ENCODE data around the gene ZNF652.

ZNF652 gene

GRCh38 chr17:49252148-49252695 lies 109.8 kb downstream of the ZNF652 start:
- in situ Hi-C loops (cut with HindIII; ENCODE audit: low pct_ligation_motif_present, low pct_unique_long_range_greater_than_20kb, low sequenced_read_pairs), result no loop called here
- DNase-seq, result no peak

DNA sequence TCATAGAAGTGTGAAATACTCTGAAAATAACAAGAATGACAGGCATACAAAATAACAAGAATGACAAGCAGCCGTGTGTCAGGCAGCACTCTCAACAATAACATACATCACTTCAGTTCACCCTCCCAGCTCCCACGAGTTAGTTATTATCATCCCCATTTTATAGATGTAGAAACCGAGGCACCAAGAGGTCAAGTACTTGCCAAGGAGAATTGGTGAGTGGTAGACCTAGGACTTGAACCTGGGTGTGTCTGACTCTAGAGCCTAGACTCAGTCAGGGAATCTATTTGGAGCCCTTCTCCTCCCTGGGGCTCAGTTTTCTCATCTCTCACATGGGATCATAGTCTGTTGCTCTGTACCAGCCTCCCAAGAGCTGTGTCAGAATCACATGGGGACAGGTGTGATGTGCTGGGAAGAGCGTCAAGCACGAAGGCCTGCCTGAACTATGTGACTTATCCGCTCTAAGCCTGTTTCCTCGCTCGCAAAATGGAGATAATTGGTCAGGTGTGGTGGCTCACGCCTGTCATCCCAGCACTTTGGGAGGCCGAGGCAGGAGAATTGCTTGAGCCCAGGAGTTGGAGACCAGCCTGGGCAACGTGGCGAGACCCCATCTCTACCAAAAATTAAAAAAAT lies 112.0 kb downstream of the ZNF652 start:
- in situ Hi-C loops (cut with HindIII; ENCODE audit: low pct_ligation_motif_present, low pct_unique_long_range_greater_than_20kb, low sequenced_read_pairs), result no loop called here
- no peak for DNase-seq

GRCh38 chr17:49249292-49249794 lies 112.7 kb downstream of the ZNF652 start:
- in situ Hi-C loops (cut with HindIII; ENCODE audit: low pct_ligation_motif_present, low pct_unique_long_range_greater_than_20kb, low sequenced_read_pairs), result no loop called here
- DNase-seq, result no peak

DNA sequence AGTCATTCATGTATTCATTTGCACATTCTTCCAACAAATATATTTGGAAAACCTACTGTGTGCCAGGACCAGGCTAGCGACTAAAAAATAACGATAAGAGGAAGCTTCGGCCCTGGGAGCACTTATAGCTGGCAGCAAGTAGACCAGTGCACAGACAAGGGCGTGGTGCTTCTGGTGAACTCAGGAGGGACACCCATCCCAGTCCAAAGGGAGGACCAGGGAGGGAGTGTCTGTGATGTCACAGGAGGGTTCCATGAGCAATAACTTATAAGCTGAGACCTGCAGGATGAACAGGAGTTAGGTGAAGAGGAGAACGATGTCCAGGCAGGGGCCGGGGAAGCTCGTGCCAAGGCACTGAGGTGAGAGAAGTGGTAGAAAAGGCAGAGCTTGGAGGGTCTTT lies 114.1 kb downstream of the ZNF652 start:
- no peak for DNase-seq
- in situ Hi-C loops (cut with HindIII; ENCODE audit: low pct_ligation_motif_present, low pct_unique_long_range_greater_than_20kb, low sequenced_read_pairs), result no loop called here

DNA sequence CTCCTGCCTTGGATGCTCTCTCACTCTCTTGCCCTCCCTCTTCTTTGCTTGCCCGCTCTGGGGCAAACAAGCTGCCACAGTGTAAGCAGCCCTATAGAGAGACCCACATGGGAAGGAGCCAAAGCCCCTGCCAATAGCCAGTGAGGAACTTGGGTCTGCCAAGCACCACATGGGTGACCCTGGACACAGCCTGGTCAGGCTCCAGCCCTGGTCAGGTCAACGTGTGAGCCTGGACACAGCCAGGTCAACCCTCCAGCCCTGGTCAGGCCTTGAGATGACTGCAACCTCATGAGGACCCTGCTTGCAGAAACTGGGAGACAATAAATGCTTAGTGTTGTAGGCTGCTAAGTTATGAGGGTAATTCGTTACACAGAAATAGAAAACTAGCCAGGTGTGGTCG lies 117.2 kb downstream of the ZNF652 start:
- DNase-seq, result no peak
- in situ Hi-C loops (cut with HindIII; ENCODE audit: low pct_ligation_motif_present, low pct_unique_long_range_greater_than_20kb, low sequenced_read_pairs), result no loop called here

Measured in ACHN (cell line).